HEK293 (cell line): ENCODE data around the gene ZNF790.

Experiments used
- BCL11A ChIP-seq: fragments of 450-650 bp; formaldehyde crosslinking; IDR thresholded peaks from 2 replicates; pipeline ENCODE4 v1.5.1; 2016; ENCODE audit warnings: low read depth, missing biosample characterization, missing genetic modification characterization
- PATZ1 ChIP-seq: fragments of 450-650 bp; formaldehyde crosslinking; IDR thresholded peaks from 2 replicates; pipeline ENCODE4 v1.5.1; 2016; ENCODE audit warnings: missing biosample characterization, missing genetic modification characterization
- SP7 ChIP-seq: fragments of 450-650 bp; formaldehyde crosslinking; IDR thresholded peaks from 2 replicates; pipeline ENCODE4 v1.5.1; 2016; ENCODE audit warnings: missing biosample characterization, missing genetic modification characterization
- TRIM28 ChIP-seq: IDR thresholded peaks from 2 replicates; pipeline ENCODE4 v1.6.1; 2011; ENCODE audit warnings: low read length, control low read depth, borderline replicate concordance
- ZBTB49 ChIP-seq: fragments of 450-650 bp; formaldehyde crosslinking; IDR thresholded peaks from 2 replicates; pipeline ENCODE4 v1.5.1; 2016; ENCODE audit warnings: missing biosample characterization, missing genetic modification characterization, low read depth
- ZNF248 ChIP-seq: fragments of 450-650 bp; formaldehyde crosslinking; IDR thresholded peaks from 2 replicates; pipeline ENCODE4 v1.5.1; 2017; ENCODE audit warnings: missing biosample characterization, missing genetic modification characterization
- ZNF280C ChIP-seq: fragments of 450-650 bp; formaldehyde crosslinking; IDR thresholded peaks from 2 replicates; pipeline ENCODE4 v1.5.1; 2016; ENCODE audit warnings: missing biosample characterization, missing genetic modification characterization
- ZNF280D ChIP-seq: fragments of 450-650 bp; formaldehyde crosslinking; IDR thresholded peaks from 2 replicates; pipeline ENCODE4 v1.5.1; 2016; ENCODE audit warnings: missing biosample characterization, missing genetic modification characterization
- ZNF292 ChIP-seq: fragments of 450-650 bp; formaldehyde crosslinking; IDR thresholded peaks from 2 replicates; pipeline ENCODE4 v1.5.1; 2016; ENCODE audit warnings: low read depth, missing biosample characterization, missing genetic modification characterization, borderline replicate concordance
- ZNF518A ChIP-seq: fragments of 450-650 bp; formaldehyde crosslinking; conservative IDR thresholded peaks from 2 replicates; pipeline ENCODE4 v1.5.1; 2016; ENCODE audit warnings: low read depth, missing biosample characterization, missing genetic modification characterization
- ZNF544 ChIP-seq: fragments of 450-650 bp; formaldehyde crosslinking; IDR thresholded peaks from 2 replicates; pipeline ENCODE4 v1.5.0; 2017; ENCODE audit warnings: missing biosample characterization, missing genetic modification characterization
- ZNF610 ChIP-seq: fragments of 450-650 bp; formaldehyde crosslinking; IDR thresholded peaks from 2 replicates; pipeline ENCODE4 v1.5.1; 2016; ENCODE audit warnings: missing biosample characterization, missing genetic modification characterization, borderline replicate concordance
- ZNF76 ChIP-seq: fragments of 450-650 bp; formaldehyde crosslinking; IDR thresholded peaks from 2 replicates; pipeline ENCODE4; 2016; ENCODE audit warnings: low read depth, missing biosample characterization, missing genetic modification characterization, borderline replicate concordance

ZNF790 gene

GRCh38 chr19:36819130-36819630 is 19.0 kb downstream of the ZNF790 start (continued):
- TF ChIP-seq ZNF610 (tag by site-specific recombination): 0 out of 2 replicates have a peak, but pooled peaks have one; percentile 34
- TF ChIP-seq ZNF280C (tag by site-specific recombination): no peak
- peak; percentile 54; the same call in 1 of the 2 replicates for TF ChIP-seq ZNF544 (tag by site-specific recombination)
- no peak for TF ChIP-seq ZNF76
- TF ChIP-seq BCL11A (tag by site-specific recombination): no peak
- TF ChIP-seq SP7 (tag by site-specific recombination): 0 out of 2 replicates have a peak, but pooled peaks have one; percentile 20
- no peak for TF ChIP-seq PATZ1 (tag by site-specific recombination)
- peak; percentile 76; the same call in 1 of the 2 replicates for TF ChIP-seq ZNF280D
- 0 out of 2 replicates have a peak, but pooled peaks have one; percentile 40 for TF ChIP-seq ZNF248
- TF ChIP-seq ZNF518A: peak; percentile 63
- TF ChIP-seq ZBTB49: no peak
- no peak for TF ChIP-seq ZNF292 (tag by site-specific recombination)
- TF ChIP-seq TRIM28: peak; percentile 100
